SU-DHL-6 (cell line): ENCODE results near the gene POLG2.
"Not testable (repeated sequence)": the region's sequence is repeated elsewhere in the genome, so short reads cannot be mapped to it uniquely, and the experiment has no call there.

Source experiments
- H2AFZ ChIP-seq: fragments of 200-600 bp; sonication (generic); 2 replicates; pipeline ENCODE4 v1.6.1; 2014; ENCODE audit warnings: low read depth, mild to moderate bottlenecking, moderate library complexity, mixed read lengths, antibody characterized with exemption, low read length; ENCODE audit not compliant: severe bottlenecking
- H3F3A ChIP-seq: fragments of 200-600 bp; shearing (Covaris generic); 2 replicates; pipeline ENCODE4 v1.6.0; 2016; ENCODE audit warnings: antibody characterized with exemption, mild to moderate bottlenecking; ENCODE audit not compliant: insufficient read depth
- H3K27ac ChIP-seq: fragments of 200-600 bp; sonication (generic); 2 replicates; pipeline ENCODE4 v1.5.1; 2016; ENCODE audit warnings: low read depth, mild to moderate bottlenecking, low read length, moderate library complexity, mixed read lengths
- H3K27me3 ChIP-seq: fragments of 200-600 bp; sonication (generic), shearing (Covaris generic); 2 replicates; pipeline ENCODE4 v1.6.0; 2014; ENCODE audit warnings: mild to moderate bottlenecking, low read length
- H3K36me3 ChIP-seq: fragments of 200-600 bp; sonication (generic); 2 replicates; pipeline ENCODE4 v1.6.1; 2014; ENCODE audit warnings: mild to moderate bottlenecking, low read length, mixed read lengths
- H3K4me2 ChIP-seq: fragments of 300-600, 200-600 bp; shearing (Covaris generic), sonication (generic); 2 replicates; pipeline ENCODE4 v1.6.0; 2014; ENCODE audit warnings: low read length, low read depth, mild to moderate bottlenecking; ENCODE audit not compliant: poor library complexity, severe bottlenecking
- H3K4me3 ChIP-seq: fragments of 200-600 bp; sonication (generic); 2 replicates; pipeline ENCODE4 v1.5.1; 2014; ENCODE audit warnings: antibody characterized with exemption, low read length, mild to moderate bottlenecking, mixed read lengths; ENCODE audit not compliant: insufficient read depth, poor library complexity, severe bottlenecking
- H3K79me2 ChIP-seq: fragments of 200-600 bp; sonication (generic); 2 replicates; pipeline ENCODE4 v1.6.1; 2014; ENCODE audit warnings: mild to moderate bottlenecking, low read length, moderate library complexity; ENCODE audit not compliant: insufficient read depth
- H3K9ac ChIP-seq: fragments of 200-600 bp; sonication (generic); 2 replicates; pipeline ENCODE4 v1.7.0; 2014; ENCODE audit warnings: mild to moderate bottlenecking, low read length
- H3K9me2 ChIP-seq: fragments of 200-600 bp; sonication (generic); replicated peaks from 2 replicates; pipeline ENCODE4 v1.6.1; 2014; ENCODE audit warnings: low read length; ENCODE audit not compliant: insufficient read depth
- H3K9me3 ChIP-seq: fragments of 200-600 bp; sonication (generic); 2 replicates; pipeline ENCODE4 v1.6.1; 2014; ENCODE audit warnings: low read length, mixed read lengths; ENCODE audit not compliant: insufficient read depth
- H4K20me1 ChIP-seq: fragments of 200-600 bp; sonication (generic); 2 replicates; pipeline ENCODE4 v1.6.1; 2014; ENCODE audit warnings: low read depth, mild to moderate bottlenecking, antibody characterized with exemption, low read length, moderate library complexity, mixed read lengths
- EZH2phosphoT487 ChIP-seq: fragments of 200-600 bp; sonication (generic), shearing (Covaris generic); conservative IDR thresholded peaks from 2 replicates; pipeline ENCODE4 v1.6.1; 2018; ENCODE audit warnings: mild to moderate bottlenecking, antibody characterized with exemption, low read length, moderate library complexity, mixed read lengths
- TF ChIP-seq, protein P1 (sequence below): fragments of 200-600 bp; sonication (generic); IDR thresholded peaks from one replicate; pipeline ENCODE4 v1.5.1; 2017; ENCODE audit warnings: antibody characterized with exemption, mild to moderate bottlenecking, low read length, moderate library complexity; ENCODE audit not compliant: insufficient read depth, poor library complexity, severe bottlenecking

Gene POLG2

DNA sequence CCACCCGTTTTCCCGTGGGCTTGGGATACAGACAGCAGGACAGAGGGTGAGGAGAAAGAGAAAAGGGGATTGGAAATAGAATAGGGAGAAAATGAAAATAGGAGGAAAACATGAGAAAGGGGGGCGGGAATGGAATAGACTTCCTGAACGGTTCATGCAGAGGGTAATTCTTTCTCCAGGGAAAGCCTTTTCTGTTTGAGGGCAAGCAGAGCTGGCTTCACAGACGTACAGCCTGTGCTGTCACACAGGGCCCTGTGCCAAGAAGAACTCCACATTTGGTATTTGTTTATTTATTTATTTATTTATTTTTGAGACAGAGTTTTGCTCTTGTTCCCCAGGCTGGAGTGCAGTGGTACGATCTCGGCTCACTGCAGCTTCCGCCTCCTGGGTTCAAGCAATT is 35.9 kb downstream of the POLG2 start:
- H3K27me3 ChIP-seq = no peaks in the 10 kb centered on the region
- no peaks in the 10 kb centered on the region for H3K9me3 ChIP-seq
- H3K4me3 ChIP-seq = no peak overlapping the region
- no peak overlapping the region for H2AFZ ChIP-seq
- no peaks in the 10 kb centered on the region for H4K20me1 ChIP-seq
- no peaks in the 10 kb centered on the region for H3K9me2 ChIP-seq
- no peak for TF ChIP-seq EZH2phosphoT487
- TF ChIP-seq, protein P1, sequence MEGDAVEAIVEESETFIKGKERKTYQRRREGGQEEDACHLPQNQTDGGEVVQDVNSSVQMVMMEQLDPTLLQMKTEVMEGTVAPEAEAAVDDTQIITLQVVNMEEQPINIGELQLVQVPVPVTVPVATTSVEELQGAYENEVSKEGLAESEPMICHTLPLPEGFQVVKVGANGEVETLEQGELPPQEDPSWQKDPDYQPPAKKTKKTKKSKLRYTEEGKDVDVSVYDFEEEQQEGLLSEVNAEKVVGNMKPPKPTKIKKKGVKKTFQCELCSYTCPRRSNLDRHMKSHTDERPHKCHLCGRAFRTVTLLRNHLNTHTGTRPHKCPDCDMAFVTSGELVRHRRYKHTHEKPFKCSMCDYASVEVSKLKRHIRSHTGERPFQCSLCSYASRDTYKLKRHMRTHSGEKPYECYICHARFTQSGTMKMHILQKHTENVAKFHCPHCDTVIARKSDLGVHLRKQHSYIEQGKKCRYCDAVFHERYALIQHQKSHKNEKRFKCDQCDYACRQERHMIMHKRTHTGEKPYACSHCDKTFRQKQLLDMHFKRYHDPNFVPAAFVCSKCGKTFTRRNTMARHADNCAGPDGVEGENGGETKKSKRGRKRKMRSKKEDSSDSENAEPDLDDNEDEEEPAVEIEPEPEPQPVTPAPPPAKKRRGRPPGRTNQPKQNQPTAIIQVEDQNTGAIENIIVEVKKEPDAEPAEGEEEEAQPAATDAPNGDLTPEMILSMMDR = no peak
- no peak overlapping the region for H3K9ac ChIP-seq
- no peaks in the 10 kb centered on the region for H3K36me3 ChIP-seq
- no peak overlapping the region for H3K27ac ChIP-seq
- no peaks in the 10 kb centered on the region for H3K79me2 ChIP-seq
- no peak overlapping the region for H3K4me2 ChIP-seq
- peaks cover 6% of the 10 kb centered on the region for H3F3A ChIP-seq

DNA sequence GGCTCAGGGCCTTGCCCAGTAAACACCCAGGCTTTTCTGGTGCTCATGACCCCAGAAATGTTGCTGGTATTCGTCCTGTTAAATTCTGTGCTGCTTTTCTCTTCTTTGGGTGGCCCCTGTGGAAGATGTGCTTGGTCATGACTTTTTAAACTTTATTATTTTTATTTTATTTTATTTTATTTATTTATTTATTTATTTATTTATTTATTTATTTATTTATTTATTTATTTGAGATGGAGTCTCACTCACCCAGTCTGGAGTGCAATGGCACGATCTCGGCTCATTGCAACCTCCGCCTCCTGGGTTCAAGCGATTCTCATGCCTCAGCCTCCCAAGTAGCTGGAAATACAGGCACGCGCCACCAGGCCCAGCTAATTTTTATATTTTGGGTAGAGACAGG is 37.0 kb downstream of the POLG2 start:
- H4K20me1 ChIP-seq, H3K79me2 ChIP-seq, H2AFZ ChIP-seq, H3K27me3 ChIP-seq, H3K9me3 ChIP-seq, H3K4me2 ChIP-seq, H3K36me3 ChIP-seq, H3K9ac ChIP-seq, H3K9me2 ChIP-seq, H3K27ac ChIP-seq, H3K4me3 ChIP-seq: not testable (repeated sequence)
- H3F3A ChIP-seq = peaks cover 15% of the 10 kb centered on the region

DNA sequence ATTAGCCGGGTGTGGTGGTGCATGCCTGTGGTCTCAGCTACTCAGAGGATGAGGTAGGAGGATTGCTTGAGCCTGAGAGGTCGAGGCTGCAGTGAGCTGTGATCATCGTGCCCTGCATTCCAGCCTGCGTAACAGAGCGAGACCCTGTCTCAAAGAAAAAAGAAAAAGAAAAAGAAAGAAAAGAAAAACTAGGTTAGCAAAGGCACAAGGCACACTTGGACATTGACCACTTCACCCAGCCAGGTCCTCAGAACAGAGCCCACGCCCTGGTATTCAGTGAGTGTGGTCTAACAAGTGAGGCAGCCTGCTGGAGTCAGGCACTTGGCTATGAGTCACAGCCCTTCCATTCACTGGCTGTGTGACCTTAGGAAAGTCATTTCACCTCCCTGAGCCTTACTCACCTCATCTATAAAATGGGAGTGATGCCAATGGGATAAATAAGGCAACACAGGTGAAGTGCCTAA is 37.5 kb downstream of the POLG2 start:
- Histone ChIP-seq H3K79me2 (no peaks in the 10 kb centered on the region), H3K4me2 (no peak overlapping the region)

DNA sequence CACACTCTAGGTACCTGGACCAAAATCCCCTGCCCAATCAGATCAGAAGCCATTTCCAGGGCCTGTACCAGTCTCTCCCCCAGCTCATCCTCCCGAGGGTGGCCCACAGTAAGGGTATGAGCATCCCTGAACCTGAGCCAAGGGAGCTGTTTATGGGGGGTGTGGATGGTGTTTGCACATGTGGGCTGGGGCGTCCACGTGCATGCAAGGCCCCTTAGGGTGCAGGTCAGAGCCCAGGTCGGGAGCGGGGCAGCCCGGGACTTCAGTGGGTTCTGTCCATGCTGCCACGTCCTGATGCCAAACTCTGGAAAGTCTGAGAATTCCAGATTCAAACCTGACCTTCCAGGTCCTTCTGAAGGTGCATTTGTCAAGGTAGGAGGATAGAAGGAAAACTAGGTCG is 38.1 kb downstream of the POLG2 start:
- Histone ChIP-seq H3K9me2 (no peaks in the 10 kb centered on the region), H3K9ac (no peak overlapping the region), H3K79me2 (no peaks in the 10 kb centered on the region), H4K20me1 (no peaks in the 10 kb centered on the region), H3K4me3 (no peak overlapping the region), H3K4me2 (no peak overlapping the region), H3K27ac (no peak overlapping the region), H3K9me3 (no peaks in the 10 kb centered on the region), H2AFZ (no peak overlapping the region), H3K27me3 (no peaks in the 10 kb centered on the region), H3K36me3 (no peaks in the 10 kb centered on the region), H3F3A (peaks cover 18% of the 10 kb centered on the region)
- TF ChIP-seq EZH2phosphoT487 = no peak
- TF ChIP-seq, protein P1 = no peak

More for the DNA sequence above, 37.5 kb downstream of the POLG2 start:
- Histone ChIP-seq H3K27ac (no peak overlapping the region), H3K4me3 (no peak overlapping the region), H3K27me3 (no peaks in the 10 kb centered on the region), H3K9me2 (no peaks in the 10 kb centered on the region), H3F3A (peaks cover 18% of the 10 kb centered on the region), H4K20me1 (no peaks in the 10 kb centered on the region), H2AFZ (no peak overlapping the region), H3K9me3 (no peaks in the 10 kb centered on the region), H3K36me3 (no peaks in the 10 kb centered on the region), H3K9ac (no peak overlapping the region)
- TF ChIP-seq EZH2phosphoT487 = no peak
- TF ChIP-seq, protein P1 = no peak
